Nephron (organoid): ENCODE data around the gene C1QB.
A peak's percentile ranks its signal among the peaks of the same experiment; 100 is the strongest.

Source experiments
- H3K27ac Mint-ChIP-seq, 3 experiments: 2 replicates each; pipeline ENCODE4 v1.8.0; 2020; ENCODE audit warnings: mixed read lengths in 3 of 3, mild to moderate bottlenecking in 2 of 3, moderate library complexity in 1 of 3
- H3K27me3 Mint-ChIP-seq: 2 replicates; pipeline ENCODE4 v1.8.0; 2021; ENCODE audit warnings: low read depth, mild to moderate bottlenecking, moderate library complexity, mixed read lengths
- H3K36me3 Mint-ChIP-seq: 2 replicates; pipeline ENCODE4 v1.8.0; 2020; ENCODE audit warnings: low read depth, mixed read lengths
- H3K4me1 Mint-ChIP-seq: 2 replicates; pipeline ENCODE4 v1.8.0; 2020; ENCODE audit warnings: mixed read lengths
- H3K4me3 Mint-ChIP-seq, 3 experiments: 2 replicates each; pipeline ENCODE4 v1.8.0; 2020; ENCODE audit warnings: mild to moderate bottlenecking in 3 of 3, mixed read lengths in 3 of 3, moderate library complexity in 2 of 3
- H3K9me3 Mint-ChIP-seq: 2 replicates; pipeline ENCODE4 v1.8.0; 2020; ENCODE audit warnings: mixed read lengths
- TF ChIP-seq, protein P1 (sequence below), 3 experiments: fragments of 200-600 bp; sonication (generic); IDR thresholded peaks; one replicate each; pipeline ENCODE4 v1.5.0; 2021; ENCODE audit warnings: antibody characterized with exemption in 3 of 3; ENCODE audit not compliant: unreplicated experiment in 3 of 3

C1QB gene

DNA sequence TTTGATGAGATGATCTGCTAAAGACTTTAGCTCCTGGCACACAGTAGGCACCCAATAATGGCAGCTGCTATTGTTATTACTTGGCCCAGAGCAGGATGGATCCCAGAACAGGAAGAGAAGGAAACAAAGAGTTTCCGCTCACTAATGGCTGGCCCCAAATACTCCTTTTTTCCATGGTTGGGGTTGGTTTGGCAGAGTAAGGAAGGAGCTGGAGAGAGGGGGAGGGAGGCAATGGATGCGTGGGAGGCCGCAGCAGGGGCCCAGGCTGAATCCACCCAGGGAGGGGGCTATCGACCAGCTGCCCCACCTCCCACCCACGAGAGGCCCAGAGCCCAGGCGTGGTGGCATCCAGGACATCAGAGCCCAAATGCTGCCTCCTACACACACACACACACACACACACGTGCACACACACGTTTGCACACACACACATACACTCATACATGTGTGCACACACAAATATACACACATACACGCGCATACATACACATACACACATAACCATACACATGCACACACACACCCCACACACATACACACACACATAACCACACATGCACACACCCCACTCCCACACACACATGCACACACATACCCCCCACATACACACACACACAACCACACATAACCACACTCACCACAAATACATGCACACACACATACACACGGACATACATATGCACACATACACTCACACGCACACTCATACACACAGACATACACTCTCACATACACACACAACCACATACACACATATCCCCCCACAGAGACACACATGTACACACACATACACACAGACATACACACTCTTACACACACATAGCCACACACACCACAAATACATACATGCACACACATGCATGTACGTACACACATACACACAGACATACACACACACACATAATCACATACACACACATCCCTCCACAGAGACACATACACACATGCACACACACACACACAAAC lies 25.2 kb downstream of the C1QB start:
- Mint-ChIP-seq H3K4me1 (peaks cover 16% of the 10 kb centered on the region), H3K9me3 (no peaks in the 10 kb centered on the region), H3K36me3 (no peaks in the 10 kb centered on the region), H3K27ac (no peak overlapping the region), H3K4me3 (no peak overlapping the region), H3K27me3 (peaks cover 10% of the 10 kb centered on the region)
- TF ChIP-seq, protein P1, sequence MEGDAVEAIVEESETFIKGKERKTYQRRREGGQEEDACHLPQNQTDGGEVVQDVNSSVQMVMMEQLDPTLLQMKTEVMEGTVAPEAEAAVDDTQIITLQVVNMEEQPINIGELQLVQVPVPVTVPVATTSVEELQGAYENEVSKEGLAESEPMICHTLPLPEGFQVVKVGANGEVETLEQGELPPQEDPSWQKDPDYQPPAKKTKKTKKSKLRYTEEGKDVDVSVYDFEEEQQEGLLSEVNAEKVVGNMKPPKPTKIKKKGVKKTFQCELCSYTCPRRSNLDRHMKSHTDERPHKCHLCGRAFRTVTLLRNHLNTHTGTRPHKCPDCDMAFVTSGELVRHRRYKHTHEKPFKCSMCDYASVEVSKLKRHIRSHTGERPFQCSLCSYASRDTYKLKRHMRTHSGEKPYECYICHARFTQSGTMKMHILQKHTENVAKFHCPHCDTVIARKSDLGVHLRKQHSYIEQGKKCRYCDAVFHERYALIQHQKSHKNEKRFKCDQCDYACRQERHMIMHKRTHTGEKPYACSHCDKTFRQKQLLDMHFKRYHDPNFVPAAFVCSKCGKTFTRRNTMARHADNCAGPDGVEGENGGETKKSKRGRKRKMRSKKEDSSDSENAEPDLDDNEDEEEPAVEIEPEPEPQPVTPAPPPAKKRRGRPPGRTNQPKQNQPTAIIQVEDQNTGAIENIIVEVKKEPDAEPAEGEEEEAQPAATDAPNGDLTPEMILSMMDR (IDR thresholded peaks at IDR 0.05; ENCODE audit: unreplicated experiment in 3 of 3) = no peak

DNA sequence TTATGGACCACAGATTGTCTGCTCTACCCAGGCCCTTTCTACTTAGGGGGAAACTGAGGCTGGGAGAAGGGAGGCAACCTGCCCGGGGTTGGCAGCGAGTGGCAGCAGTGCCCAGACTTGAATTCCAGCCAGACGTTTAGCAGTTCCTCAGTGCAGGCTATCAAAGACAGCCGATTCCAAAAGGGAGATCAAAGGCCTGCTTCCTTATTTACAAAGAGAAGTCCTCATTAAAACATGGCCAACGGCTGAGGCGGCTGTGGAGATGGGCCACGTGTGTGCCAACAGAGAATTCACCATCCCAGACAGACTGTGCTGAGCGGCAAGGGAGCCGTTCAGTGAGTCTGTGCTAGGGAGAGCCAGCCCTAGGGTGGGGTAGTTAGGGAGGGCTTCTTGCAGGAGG lies 27.7 kb downstream of the C1QB start:
- Mint-ChIP-seq H3K27me3 (peaks cover 3% of the 10 kb centered on the region), H3K4me1 (peaks cover 24% of the 10 kb centered on the region), H3K27ac (no peak overlapping the region), H3K4me3 (no peak overlapping the region), H3K36me3 (no peaks in the 10 kb centered on the region), H3K9me3 (no peaks in the 10 kb centered on the region)
- TF ChIP-seq, protein P1 (IDR thresholded peaks at IDR 0.05; ENCODE audit: unreplicated experiment in 3 of 3) = no peak

- peaks cover 29% of the 10 kb centered on the region for H3K4me1 Mint-ChIP-seq
- peaks cover 5% of the 10 kb centered on the region for H3K27me3 Mint-ChIP-seq
- peak overlapping the region in 1 of 3 experiments; percentile 25 for H3K27ac Mint-ChIP-seq
Observed at GRCh38 chr1:22681556-22682276, 28.7 kb downstream of the C1QB start.

DNA sequence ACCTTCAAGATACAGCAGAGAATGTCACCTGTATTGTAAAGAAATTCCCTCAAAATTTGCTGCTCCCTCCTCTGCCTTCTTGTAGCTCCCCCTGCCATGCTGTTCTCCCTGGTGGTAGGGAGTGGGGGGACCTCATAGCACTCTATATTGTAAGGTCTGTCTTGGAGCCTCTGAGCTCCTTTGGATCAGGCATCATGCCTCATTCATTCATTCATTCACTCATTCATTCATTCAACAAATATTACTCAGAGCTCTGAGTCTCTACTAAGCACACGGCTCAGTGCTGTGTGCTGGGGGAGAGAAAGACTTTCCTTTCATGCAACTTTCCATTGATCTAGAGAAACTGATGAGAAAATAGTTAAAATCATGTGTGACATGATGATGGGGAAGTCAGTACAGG lies 30.5 kb downstream of the C1QB start:
- H3K27me3 Mint-ChIP-seq = peaks cover 5% of the 10 kb centered on the region
- peak overlapping the region; percentile 67 to 89 (median 79) for H3K27ac Mint-ChIP-seq
- H3K36me3 Mint-ChIP-seq = no peaks in the 10 kb centered on the region
- TF ChIP-seq, protein P1 (IDR thresholded peaks at IDR 0.05; ENCODE audit: unreplicated experiment in 3 of 3) = no peak
- H3K4me1 Mint-ChIP-seq = peaks cover 43% of the 10 kb centered on the region
- H3K9me3 Mint-ChIP-seq = no peaks in the 10 kb centered on the region
- peak overlapping the region in 1 of 3 experiments; percentile 5 for H3K4me3 Mint-ChIP-seq

More at GRCh38 chr1:22681556-22682276, 28.7 kb downstream of the C1QB start:
- no peaks in the 10 kb centered on the region for H3K9me3 Mint-ChIP-seq
- no peaks in the 10 kb centered on the region for H3K36me3 Mint-ChIP-seq
- no peak overlapping the region for H3K4me3 Mint-ChIP-seq
- TF ChIP-seq, protein P1 (IDR thresholded peaks at IDR 0.05; ENCODE audit: unreplicated experiment in 3 of 3) = no peak

- peaks cover 5% of the 10 kb centered on the region for H3K27me3 Mint-ChIP-seq
- peak overlapping the region; percentile 77 to 89 (median 79) for H3K27ac Mint-ChIP-seq
- no peaks in the 10 kb centered on the region for H3K9me3 Mint-ChIP-seq
- peak overlapping the region; percentile 27 to 33 (median 28) for H3K4me3 Mint-ChIP-seq
- no peaks in the 10 kb centered on the region for H3K36me3 Mint-ChIP-seq
- peaks cover 54% of the 10 kb centered on the region for H3K4me1 Mint-ChIP-seq
- TF ChIP-seq, protein P1 (IDR thresholded peaks at IDR 0.05; ENCODE audit: unreplicated experiment in 3 of 3) = no peak
Observed at GRCh38 chr1:22685591-22686059, 32.6 kb downstream of the C1QB start.
